ENCODE measurements around the gene CSF1.
"Not testable (repeated sequence)": the region's sequence is repeated elsewhere in the genome, so short reads cannot be mapped to it uniquely, and the experiment has no call there.

The CSF1 gene

GRCh38 chr1:109877776-109878175, 32.9 kb upstream of the CSF1 start:
- Histone ChIP-seq H3K9ac (ENCODE audit: low read length) (no peak overlapping the region), H3K36me3 (replicated peaks; ENCODE audit: low read depth, low read length) (no peaks in the 10 kb centered on the region), H3K4me3 (ENCODE audit: low read length) (no peak overlapping the region), H3K79me2 (ENCODE audit: low read length) (no peaks in the 10 kb centered on the region), H4K20me1 (ENCODE audit: insufficient read depth, low read length) (no peaks in the 10 kb centered on the region), H3K4me2 (ENCODE audit: low read length) (no peak overlapping the region), H3K27ac (ENCODE audit: low read length) (no peak overlapping the region), H2AFZ (ENCODE audit: low read depth, low read length) (no peak overlapping the region), H3K9me3 (ENCODE audit: insufficient read depth, low read length) (no peaks in the 10 kb centered on the region), H3K27me3 (ENCODE audit: low read depth, low read length) (peaks cover 8% of the 10 kb centered on the region; the same call in 1 of the 2 replicates), H3K4me1 (ENCODE audit: low read length) (no peaks in the 10 kb centered on the region)
- TF ChIP-seq EZH2phosphoT487 (IDR thresholded peaks at IDR 0.05; ENCODE audit: low read depth) = no peak
- TF ChIP-seq CTCF (IDR thresholded peaks at IDR 0.05; ENCODE audit: low read depth, low read length) = no peak

GRCh38 chr1:109878531-109879104, 32.0 kb upstream of the CSF1 start:
- Histone ChIP-seq H3K4me2 (ENCODE audit: low read length) (no peak overlapping the region), H3K27ac (ENCODE audit: low read length) (no peak overlapping the region), H3K9me3 (ENCODE audit: insufficient read depth, low read length) (no peaks in the 10 kb centered on the region), H3K79me2 (ENCODE audit: low read length) (no peaks in the 10 kb centered on the region), H2AFZ (ENCODE audit: low read depth, low read length) (no peak overlapping the region), H3K4me3 (ENCODE audit: low read length) (no peak overlapping the region), H3K36me3 (replicated peaks; ENCODE audit: low read depth, low read length) (no peaks in the 10 kb centered on the region), H4K20me1 (ENCODE audit: insufficient read depth, low read length) (no peaks in the 10 kb centered on the region), H3K9ac (ENCODE audit: low read length) (no peak overlapping the region), H3K4me1 (ENCODE audit: low read length) (no peaks in the 10 kb centered on the region), H3K27me3 (ENCODE audit: low read depth, low read length) (peaks cover 7% of the 10 kb centered on the region; the same call in 1 of the 2 replicates)
- TF ChIP-seq EZH2phosphoT487 (IDR thresholded peaks at IDR 0.05; ENCODE audit: low read depth) = no peak
- no peak for TF ChIP-seq CTCF (IDR thresholded peaks at IDR 0.05; ENCODE audit: low read depth, low read length)

GRCh38 chr1:109879371-109879770, 31.3 kb upstream of the CSF1 start:
- not testable (repeated sequence) for H3K9me3 ChIP-seq (ENCODE audit: insufficient read depth, low read length); H3K9ac ChIP-seq (ENCODE audit: low read length); H2AFZ ChIP-seq (ENCODE audit: low read depth, low read length); H3K4me2 ChIP-seq (ENCODE audit: low read length); H4K20me1 ChIP-seq (ENCODE audit: insufficient read depth, low read length); H3K36me3 ChIP-seq (replicated peaks; ENCODE audit: low read depth, low read length); H3K79me2 ChIP-seq (ENCODE audit: low read length); H3K4me3 ChIP-seq (ENCODE audit: low read length); H3K27me3 ChIP-seq (ENCODE audit: low read depth, low read length); H3K4me1 ChIP-seq (ENCODE audit: low read length); H3K27ac ChIP-seq (ENCODE audit: low read length)

GRCh38 chr1:109879881-109880525, 30.6 kb upstream of the CSF1 start:
- Histone ChIP-seq H3K27me3 (ENCODE audit: low read depth, low read length) (no peaks in the 10 kb centered on the region), H4K20me1 (ENCODE audit: insufficient read depth, low read length) (no peaks in the 10 kb centered on the region), H3K36me3 (replicated peaks; ENCODE audit: low read depth, low read length) (no peaks in the 10 kb centered on the region), H3K4me1 (ENCODE audit: low read length) (no peaks in the 10 kb centered on the region), H3K79me2 (ENCODE audit: low read length) (no peaks in the 10 kb centered on the region), H3K27ac (ENCODE audit: low read length) (no peak overlapping the region), H3K4me3 (ENCODE audit: low read length) (no peak overlapping the region), H3K9ac (ENCODE audit: low read length) (no peak overlapping the region), H2AFZ (ENCODE audit: low read depth, low read length) (no peak overlapping the region), H3K9me3 (ENCODE audit: insufficient read depth, low read length) (no peaks in the 10 kb centered on the region), H3K4me2 (ENCODE audit: low read length) (no peak overlapping the region)
- TF ChIP-seq EZH2phosphoT487 (IDR thresholded peaks at IDR 0.05; ENCODE audit: low read depth) = no peak
- TF ChIP-seq CTCF (IDR thresholded peaks at IDR 0.05; ENCODE audit: low read depth, low read length) = no peak
